Endothelial cell (in vitro differentiated cells): ENCODE data around the gene RPL36AL. TPM values are rescaled to one million over a fixed set of nuclear protein-coding genes. Genes with fewer than 3 reads are reported as not detected.

Experiments
- DNase-seq: peaks from one replicate; pipeline ENCODE4 v3.0.0; 2021; ENCODE audit warnings: low spot score
- H3K27ac Mint-ChIP-seq: one replicate; pipeline ENCODE4 v1.8.0; 2021; ENCODE audit warnings: mixed read lengths, inconsistent platforms; ENCODE audit not compliant: unreplicated experiment
- H3K27me3 Mint-ChIP-seq: one replicate; pipeline ENCODE4 v1.8.0; 2021; ENCODE audit warnings: mild to moderate bottlenecking, moderate library complexity, mixed read lengths, inconsistent platforms; ENCODE audit not compliant: unreplicated experiment
- H3K36me3 Mint-ChIP-seq: one replicate; pipeline ENCODE4 v1.8.0; 2021; ENCODE audit warnings: mild to moderate bottlenecking, low read depth, mixed read lengths, inconsistent platforms; ENCODE audit not compliant: unreplicated experiment
- H3K4me1 Mint-ChIP-seq: one replicate; pipeline ENCODE4 v1.8.0; 2021; ENCODE audit warnings: mild to moderate bottlenecking, mixed read lengths, inconsistent platforms; ENCODE audit not compliant: unreplicated experiment
- H3K4me3 Mint-ChIP-seq: one replicate; pipeline ENCODE4 v1.8.0; 2021; ENCODE audit warnings: mild to moderate bottlenecking, mixed read lengths, inconsistent platforms; ENCODE audit not compliant: unreplicated experiment
- H3K9me3 Mint-ChIP-seq: one replicate; pipeline ENCODE4 v1.8.0; 2021; ENCODE audit warnings: mixed read lengths, inconsistent platforms; ENCODE audit not compliant: unreplicated experiment
- CTCF ChIP-seq: fragments of 200-600 bp; sonication (generic); IDR thresholded peaks from one replicate; pipeline ENCODE4 v1.5.0; 2021; ENCODE audit warnings: antibody characterized with exemption; ENCODE audit not compliant: unreplicated experiment
- total RNA-seq: library from RNA; stranded (reverse); fragmentation: NEBNext Ultra II Directional; extraction: Animal tissue kit (Norgen Biotek cat#: 25700); gene quantifications from one replicate; pipeline ENCODE4 v1.2.1, GENCODE V29; 2021; ENCODE audit not compliant: unreplicated experiment

Gene RPL36AL
- total RNA-seq, 1 donor from 2014 or later, result 186 TPM

- no peak for TF ChIP-seq CTCF
- DNase-seq, result no peak
- peak overlapping the region; percentile 10 for H3K27ac Mint-ChIP-seq
- no peaks in the 10 kb centered on the region for H3K9me3 Mint-ChIP-seq
- H3K4me1 Mint-ChIP-seq, result no peaks in the 10 kb centered on the region
- H3K36me3 Mint-ChIP-seq, result peaks cover 11% of the 10 kb centered on the region
- peaks cover 2% of the 10 kb centered on the region for H3K27me3 Mint-ChIP-seq
- no peak overlapping the region for H3K4me3 Mint-ChIP-seq
Measured at GRCh38 chr14:49642163-49642562, 21.7 kb upstream of the RPL36AL start.

GRCh38 chr14:49641697-49642129 is 21.3 kb upstream of the RPL36AL start:
- Mint-ChIP-seq H3K9me3 (no peaks in the 10 kb centered on the region), H3K4me1 (peaks cover 3% of the 10 kb centered on the region), H3K4me3 (no peak overlapping the region), H3K27me3 (peaks cover 2% of the 10 kb centered on the region), H3K36me3 (peaks cover 14% of the 10 kb centered on the region), H3K27ac (peak overlapping the region; percentile 10)
- DNase-seq, result no peak
- no peak for TF ChIP-seq CTCF

DNA sequence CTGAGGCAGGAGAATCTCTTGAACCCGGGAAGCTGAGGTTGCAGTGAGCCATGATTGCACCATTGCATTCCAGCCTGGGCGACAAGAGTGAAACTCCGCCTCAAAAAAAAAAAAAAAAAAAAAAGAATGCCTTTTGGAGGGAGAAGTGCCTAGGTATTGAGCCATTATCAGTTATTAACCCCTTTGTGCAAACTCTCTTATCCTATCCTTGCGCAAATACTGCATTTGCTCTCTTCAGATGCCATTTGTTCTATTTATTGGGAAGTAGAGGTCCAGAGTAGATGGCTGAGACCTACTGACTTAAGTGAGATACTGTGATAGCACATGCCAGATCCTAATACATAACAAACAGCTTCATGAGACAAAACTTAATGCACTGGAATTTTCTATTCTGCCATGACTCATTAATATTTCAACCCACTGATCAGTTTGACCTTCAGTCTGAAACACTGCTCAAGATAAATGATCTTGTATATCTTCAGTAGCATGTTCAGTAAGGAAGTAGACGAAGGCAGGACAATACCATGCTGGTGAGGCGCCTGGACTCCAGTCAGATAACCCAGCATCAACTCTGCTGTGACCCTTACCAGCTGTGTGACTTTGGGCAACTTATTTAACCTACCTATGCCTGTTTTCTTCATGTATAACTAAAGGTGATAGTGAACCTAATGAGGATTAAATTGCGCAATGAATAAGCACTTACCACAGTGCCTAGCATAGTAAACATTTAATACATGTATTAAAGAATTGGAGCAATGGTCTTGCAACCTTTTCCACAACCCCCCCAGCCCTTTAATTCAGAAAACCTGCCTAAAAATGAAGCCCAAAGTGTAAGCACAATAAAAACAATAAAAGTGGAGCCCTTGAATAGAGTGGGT is 20.4 kb upstream of the RPL36AL start:
- peaks cover 4% of the 10 kb centered on the region for H3K4me1 Mint-ChIP-seq
- no peak for DNase-seq
- H3K27ac Mint-ChIP-seq, result no peak overlapping the region
- peaks cover 17% of the 10 kb centered on the region for H3K36me3 Mint-ChIP-seq
- TF ChIP-seq CTCF, result no peak
- no peaks in the 10 kb centered on the region for H3K9me3 Mint-ChIP-seq
- H3K27me3 Mint-ChIP-seq, result peaks cover 6% of the 10 kb centered on the region
- no peak overlapping the region for H3K4me3 Mint-ChIP-seq

DNA sequence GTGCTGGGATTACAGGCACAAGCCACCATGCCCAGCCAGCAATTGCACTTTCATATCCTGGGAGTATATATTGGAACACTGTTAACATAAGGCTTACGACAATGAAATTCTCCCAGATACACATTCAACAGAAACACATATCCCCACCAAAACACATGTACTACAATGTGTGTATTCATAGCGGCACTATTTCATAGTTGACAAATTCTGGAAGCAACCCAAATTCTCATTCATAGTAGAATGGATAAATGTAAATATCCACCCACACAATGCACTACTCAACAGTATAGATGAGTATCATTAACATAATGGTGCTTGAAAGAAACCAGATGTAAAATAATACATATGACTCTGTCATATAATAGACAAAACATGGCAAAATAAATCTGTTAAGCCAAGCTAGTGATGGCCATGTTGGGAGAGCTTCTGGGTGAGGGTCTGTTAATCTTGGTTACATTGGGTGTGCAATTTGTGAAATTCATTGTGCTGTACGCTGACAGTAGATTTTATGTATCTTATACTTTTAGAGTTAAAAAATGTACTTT is 17.2 kb upstream of the RPL36AL start:
- Mint-ChIP-seq H3K9me3 (no peaks in the 10 kb centered on the region), H3K36me3 (peaks cover 20% of the 10 kb centered on the region)

More for the DNA sequence above, 17.2 kb upstream of the RPL36AL start:
- no peak for TF ChIP-seq CTCF
- DNase-seq, result no peak
- peaks cover 12% of the 10 kb centered on the region for H3K4me1 Mint-ChIP-seq
- peaks cover 17% of the 10 kb centered on the region for H3K27me3 Mint-ChIP-seq
- H3K4me3 Mint-ChIP-seq, result no peak overlapping the region
- peak overlapping the region; percentile 64 for H3K27ac Mint-ChIP-seq
